Activated naive CD8-positive, alpha-beta T cell treated with anti-CD3 and anti-CD28 coated beads, Interleukin-2, amount 50 U/mL, for 16 hours (primary cell): ENCODE measurements around the gene ARPC5.
"Not testable (repeated sequence)": the region's sequence is repeated elsewhere in the genome, so short reads cannot be mapped to it uniquely, and the experiment has no call there.

Source experiments
- DNase-seq: peaks from one replicate; pipeline ENCODE4 v3.0.0-alpha.2; 2020; ENCODE audit warnings: low read depth, low spot score

The ARPC5 gene

GRCh38 chr1:183646776-183647175, 11.2 kb upstream of the ARPC5 start:
- no peak for DNase-seq

- no peak for DNase-seq
These were observed 9.9 kb upstream of the ARPC5 start for GRCh38 chr1:183645531-183645930.

- no peak for DNase-seq
These were observed 6.6 kb upstream of the ARPC5 start for GRCh38 chr1:183642166-183642565.

DNA sequence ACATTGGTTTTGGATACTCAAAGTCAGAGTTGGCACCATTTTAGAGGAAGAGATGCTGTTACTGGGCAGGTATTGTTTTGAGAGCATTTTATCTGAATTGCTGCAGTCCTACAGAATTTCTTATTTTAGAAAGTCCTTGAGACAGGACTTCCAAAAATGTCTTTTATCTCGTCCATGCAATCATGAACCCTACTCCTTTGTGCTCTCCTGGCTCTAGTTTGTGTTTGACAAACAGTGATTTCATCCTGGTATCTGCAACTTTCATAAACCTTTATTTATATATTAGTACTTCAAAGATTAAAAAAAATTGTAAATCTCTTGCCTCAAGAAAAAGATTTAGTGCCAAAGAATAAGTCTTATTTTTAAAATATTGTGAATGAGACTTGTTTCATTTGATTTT, 4.6 kb upstream of the ARPC5 start:
- no peak for DNase-seq

DNA sequence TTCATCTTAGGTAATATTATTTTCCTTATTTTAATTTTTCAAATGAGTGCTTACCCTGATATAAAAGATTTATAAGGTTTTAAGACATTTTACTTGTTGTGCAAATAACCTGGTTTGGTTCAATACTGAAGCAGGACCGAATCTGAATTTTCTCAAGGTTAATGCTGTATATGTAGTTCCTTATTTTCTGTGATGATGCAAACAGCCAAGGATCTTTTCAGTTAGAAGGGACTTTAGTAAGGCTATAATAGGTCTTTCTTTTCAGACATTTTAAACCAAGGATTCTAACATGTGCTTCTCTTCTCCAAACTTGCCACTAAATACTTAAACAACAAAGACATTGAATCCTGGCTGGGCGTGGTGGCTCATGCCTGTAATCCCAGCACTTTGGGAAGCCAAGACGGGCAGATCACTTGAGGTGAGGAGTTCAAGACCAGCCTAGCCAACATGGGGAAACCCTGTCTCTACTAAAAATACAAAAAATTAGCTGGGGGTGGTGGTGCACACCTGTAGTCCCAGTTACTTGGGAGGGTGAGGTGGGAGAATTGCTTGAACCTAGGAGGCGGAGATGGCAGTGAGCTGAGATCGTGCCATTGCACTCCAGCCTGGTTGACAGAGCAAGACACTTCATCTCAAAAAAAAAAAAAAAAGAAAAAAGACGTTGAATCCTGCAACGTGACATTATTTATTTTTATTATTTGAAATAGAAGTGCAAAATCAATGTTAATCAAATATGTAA, 3.2 kb upstream of the ARPC5 start:
- no peak for DNase-seq

- no peak for DNase-seq
These were observed 1.2 kb upstream of the ARPC5 start for GRCh38 chr1:183636783-183637182.

GRCh38 chr1:183636334-183636682, 725 bp upstream of the ARPC5 start:
- DNase-seq: no peak

GRCh38 chr1:183635099-183635605, 431 bp downstream of the ARPC5 start:
- no peak for DNase-seq

DNA sequence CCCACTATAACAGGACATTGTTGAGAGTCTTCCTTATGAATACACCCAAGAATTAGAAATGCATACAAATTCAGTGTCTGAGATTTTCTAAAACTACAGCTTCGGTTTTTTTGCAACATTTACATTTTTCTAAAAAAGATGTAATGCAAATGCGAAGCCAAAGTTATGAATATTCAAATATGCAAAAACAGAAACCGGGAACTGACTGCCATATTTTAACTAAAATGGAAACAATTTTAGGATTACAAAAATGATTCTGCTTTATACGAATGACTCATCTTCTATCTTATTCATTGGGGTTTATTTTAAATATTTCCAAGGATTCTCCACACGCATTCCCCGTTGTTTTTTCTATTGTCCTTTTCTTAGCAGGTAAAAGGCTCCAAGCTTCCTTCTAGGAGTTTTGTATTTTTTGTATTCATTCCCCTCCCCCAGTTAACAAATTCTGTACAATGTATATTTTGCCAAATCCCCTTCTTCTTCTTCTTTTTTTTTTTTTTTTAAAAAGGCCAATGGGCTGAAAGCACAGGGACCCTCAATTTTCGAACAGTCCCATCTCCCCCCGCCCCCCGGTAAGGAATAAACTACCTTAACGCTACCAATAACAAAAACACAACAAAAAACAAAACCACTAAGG, 1.0 kb downstream of the ARPC5 start:
- DNase-seq: no peak

GRCh38 chr1:183633676-183634343, 1.8 kb downstream of the ARPC5 start:
- no peak for DNase-seq

DNA sequence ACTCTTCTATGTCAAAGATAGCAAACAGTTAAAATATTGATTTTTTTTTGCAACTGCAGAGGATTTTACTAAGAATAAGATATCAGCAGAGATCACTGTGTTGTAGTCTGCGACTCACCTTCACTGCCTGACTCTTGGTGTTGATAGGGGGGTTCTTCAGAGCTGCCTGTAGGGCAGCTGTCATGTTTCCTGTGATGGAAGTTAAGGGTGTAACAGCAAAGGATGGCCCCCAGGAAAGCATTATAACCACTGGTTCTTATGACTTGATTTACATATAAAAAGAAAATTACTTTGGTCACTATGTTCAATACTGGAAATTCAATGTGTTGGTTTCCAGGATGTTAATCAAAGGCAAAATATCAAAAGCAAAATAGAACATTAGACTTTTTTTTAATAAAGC, 2.6 kb downstream of the ARPC5 start:
- DNase-seq: no peak

- no peak for DNase-seq
These were observed 3.5 kb downstream of the ARPC5 start for GRCh38 chr1:183632114-183632513.

- no peak for DNase-seq
These were observed 4.8 kb downstream of the ARPC5 start for GRCh38 chr1:183630748-183631147.

DNA sequence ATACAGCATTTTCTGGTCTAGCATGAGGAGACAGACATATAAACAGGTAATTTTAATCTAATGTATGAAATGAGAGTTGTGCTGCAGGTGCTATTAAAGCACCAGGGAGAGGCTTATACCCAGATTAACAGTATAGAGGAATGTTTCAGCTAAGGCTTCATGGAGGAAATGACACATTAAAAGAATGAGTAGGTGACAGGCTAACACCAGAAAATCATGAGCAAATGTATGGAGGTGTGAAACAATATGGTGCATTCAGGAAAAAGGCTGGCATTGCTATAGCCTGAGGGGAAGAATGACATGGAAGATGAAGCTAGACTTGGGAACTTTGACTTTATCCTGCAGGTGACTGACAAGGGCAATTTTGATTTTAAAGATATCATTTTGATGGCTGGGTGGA, 7.0 kb downstream of the ARPC5 start:
- no peak for DNase-seq

GRCh38 chr1:183626236-183626635, 9.3 kb downstream of the ARPC5 start:
- not testable (repeated sequence) for DNase-seq

- DNase-seq: no peak
These were observed 12.4 kb downstream of the ARPC5 start for GRCh38 chr1:183622884-183623785.

DNA sequence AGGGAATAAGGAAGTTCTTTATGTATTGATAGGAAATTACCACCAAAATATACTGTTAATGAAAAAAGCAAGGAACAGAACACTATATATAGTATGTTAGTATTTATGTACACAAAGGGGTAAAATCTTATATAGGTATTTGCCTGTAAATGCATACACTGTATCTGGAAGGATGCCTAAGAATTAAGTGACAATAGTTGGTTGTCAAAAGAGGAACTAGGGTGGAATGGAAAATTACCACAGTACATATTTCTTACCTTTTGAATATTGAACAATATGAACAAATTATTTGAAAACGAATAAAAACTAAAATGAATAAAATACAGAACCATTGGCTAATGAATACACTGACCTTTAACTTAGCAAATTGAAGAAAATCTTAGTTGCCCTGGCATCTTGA, 13.6 kb downstream of the ARPC5 start:
- no peak for DNase-seq

GRCh38 chr1:183620311-183620710, 15.3 kb downstream of the ARPC5 start:
- DNase-seq: no peak

- DNase-seq: no peak
These were observed 15.8 kb downstream of the ARPC5 start for GRCh38 chr1:183619781-183620180.

DNA sequence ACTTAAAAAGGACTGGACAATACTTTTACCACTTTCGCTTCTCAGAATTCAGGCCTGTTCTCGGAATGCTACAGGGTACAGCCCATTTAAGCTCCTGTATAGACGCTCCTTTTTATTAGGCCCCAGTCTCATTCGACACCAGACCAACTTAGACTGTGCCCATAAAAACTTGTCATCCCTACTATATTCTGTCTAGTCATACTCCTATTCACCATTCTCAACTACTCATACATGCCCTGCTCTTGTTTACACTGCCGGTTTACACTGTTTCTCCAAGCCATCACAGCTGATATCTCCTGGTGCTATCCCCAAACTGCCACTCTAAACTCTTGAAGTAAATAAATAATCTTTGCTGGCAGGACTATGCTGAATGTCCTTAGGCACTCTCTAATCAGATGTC, 17.4 kb downstream of the ARPC5 start:
- not testable (repeated sequence) for DNase-seq

DNA sequence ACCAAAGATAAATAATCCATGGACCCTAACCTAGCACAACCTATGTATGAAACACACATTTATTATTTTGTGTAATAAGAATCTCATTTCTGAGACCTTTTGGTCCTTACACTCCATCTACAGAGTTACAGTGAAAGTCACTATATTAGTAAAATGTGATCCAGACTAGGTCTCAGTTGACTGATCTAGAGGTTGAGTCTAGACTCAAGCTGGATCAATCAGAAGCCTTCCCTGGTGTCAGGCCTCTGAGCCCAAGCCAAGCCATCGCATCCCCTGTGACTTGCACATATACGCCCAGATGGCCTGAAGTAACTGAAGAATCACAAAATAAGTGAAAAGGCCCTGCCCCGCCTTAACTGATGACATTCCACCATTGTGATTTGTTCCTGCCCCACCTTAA, 22.6 kb downstream of the ARPC5 start:
- not testable (repeated sequence) for DNase-seq

GRCh38 chr1:183612407-183612806, 23.2 kb downstream of the ARPC5 start:
- DNase-seq: no peak
